Body of pancreas (tissue), 4 donors: Measurements from ENCODE around the gene ALPK1.

ENCODE experiments used
- CTCF ChIP-seq, 7 experiments: fragments of 450-650 bp in 4 of 7; fragments of 200-600 bp in 3 of 7; sonication (generic) in 3 of 7; IDR thresholded peaks; one replicate each; pipeline ENCODE4 v1.5.1; 2016 to 2019; ENCODE audit warnings: antibody characterized with exemption in 7 of 7
- POLR2A ChIP-seq, 3 donors: fragments of 450-650 bp; IDR thresholded peaks; one replicate each; pipeline ENCODE4 v1.6.1; 2016; ENCODE audit warnings: antibody characterized with exemption in 3 of 3, mild to moderate bottlenecking in 2 of 3

- TF ChIP-seq CTCF (IDR thresholded peaks at IDR 0.05) = no peak
- TF ChIP-seq POLR2A (IDR thresholded peaks at IDR 0.05) = no peak
Measured at GRCh38 chr4:112378858-112379257, 81.7 kb downstream of the ALPK1 start.
